C4-2B (cell line): ENCODE measurements around the gene ZNF141.

Experiments used
- ZFX ChIP-seq: fragments of 450-650 bp; IDR thresholded peaks from 2 replicates; pipeline ENCODE4 v1.6.1; 2017
- TF ChIP-seq, protein P1 (sequence below): fragments of 450-650 bp; conservative IDR thresholded peaks from 2 replicates; pipeline ENCODE4 v1.5.1; 2017; ENCODE audit warnings: mild to moderate bottlenecking

DNA sequence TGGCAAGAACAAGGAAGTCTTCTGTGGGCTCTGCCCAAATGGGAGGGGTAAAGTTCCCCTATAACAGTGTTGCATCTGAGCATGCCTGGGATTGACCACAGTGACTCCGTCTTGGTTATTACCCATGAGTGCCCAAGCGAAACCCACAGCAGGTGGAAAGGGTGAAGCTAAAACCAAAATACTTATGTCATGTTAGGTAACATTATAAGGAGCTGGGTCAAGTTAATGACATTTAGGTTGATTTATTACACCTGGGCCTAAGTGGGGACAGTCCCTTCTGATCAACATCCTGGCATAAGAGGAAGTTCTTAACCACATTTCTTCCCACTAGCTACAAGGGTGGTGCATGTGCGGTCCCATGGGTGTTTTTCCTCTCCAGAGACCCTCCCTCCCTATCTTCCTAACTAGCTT, 31.1 kb upstream of the ZNF141 start:
- TF ChIP-seq, protein P1, sequence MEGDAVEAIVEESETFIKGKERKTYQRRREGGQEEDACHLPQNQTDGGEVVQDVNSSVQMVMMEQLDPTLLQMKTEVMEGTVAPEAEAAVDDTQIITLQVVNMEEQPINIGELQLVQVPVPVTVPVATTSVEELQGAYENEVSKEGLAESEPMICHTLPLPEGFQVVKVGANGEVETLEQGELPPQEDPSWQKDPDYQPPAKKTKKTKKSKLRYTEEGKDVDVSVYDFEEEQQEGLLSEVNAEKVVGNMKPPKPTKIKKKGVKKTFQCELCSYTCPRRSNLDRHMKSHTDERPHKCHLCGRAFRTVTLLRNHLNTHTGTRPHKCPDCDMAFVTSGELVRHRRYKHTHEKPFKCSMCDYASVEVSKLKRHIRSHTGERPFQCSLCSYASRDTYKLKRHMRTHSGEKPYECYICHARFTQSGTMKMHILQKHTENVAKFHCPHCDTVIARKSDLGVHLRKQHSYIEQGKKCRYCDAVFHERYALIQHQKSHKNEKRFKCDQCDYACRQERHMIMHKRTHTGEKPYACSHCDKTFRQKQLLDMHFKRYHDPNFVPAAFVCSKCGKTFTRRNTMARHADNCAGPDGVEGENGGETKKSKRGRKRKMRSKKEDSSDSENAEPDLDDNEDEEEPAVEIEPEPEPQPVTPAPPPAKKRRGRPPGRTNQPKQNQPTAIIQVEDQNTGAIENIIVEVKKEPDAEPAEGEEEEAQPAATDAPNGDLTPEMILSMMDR: no peak
- TF ChIP-seq ZFX: no peak
